GM12873 (cell line): ENCODE results near the gene RIMKLB.

Experiments used
- CTCF ChIP-seq: IDR thresholded peaks from 2 replicates; pipeline ENCODE4 v1.5.1; 2012; ENCODE audit warnings: low read depth, mild to moderate bottlenecking, moderate library complexity, low read length, control low read depth; ENCODE audit not compliant: insufficient read depth; ENCODE audit errors: missing control alignments

RIMKLB gene

GRCh38 chr12:8781381-8782127 is 83.8 kb downstream of the RIMKLB start:
- no peak for TF ChIP-seq CTCF

GRCh38 chr12:8784290-8784888 is 86.6 kb downstream of the RIMKLB start:
- TF ChIP-seq CTCF, result no peak

GRCh38 chr12:8785499-8785898 is 87.7 kb downstream of the RIMKLB start:
- no peak for TF ChIP-seq CTCF

GRCh38 chr12:8796831-8797626 is 99.2 kb downstream of the RIMKLB start:
- TF ChIP-seq CTCF, result no peak

- no peak for TF ChIP-seq CTCF
These were observed 116.0 kb downstream of the RIMKLB start for GRCh38 chr12:8813572-8814357.

GRCh38 chr12:8816448-8817050 is 118.8 kb downstream of the RIMKLB start:
- TF ChIP-seq CTCF, result no peak

GRCh38 chr12:8817856-8818255 is 120.1 kb downstream of the RIMKLB start:
- TF ChIP-seq CTCF, result no peak
